Activated CD8-positive, alpha-beta T cell treated with anti-CD3 and anti-CD28 coated beads, Interleukin-2, amount 10 ng/mL, durations not matched to agents 7 days and 5 days (primary cell): ENCODE data around the gene SLC22A3. TPM values are rescaled to one million over a fixed set of nuclear protein-coding genes. Genes with fewer than 3 reads are reported as not detected.

Experiments used
- ATAC-seq: fragments of 150-1000 bp; cut with Tn5 transposase; one replicate; pipeline ENCODE4 v1.10.0; 2021; ENCODE audit warnings: moderate library complexity
- CTCF ChIA-PET: fragments of 350-600 bp; sonication (Branson Sonifier 250); formaldehyde crosslinking; loops from one replicate; lab custom pipeline; 2021; ENCODE audit warnings: antibody characterized with exemption; lab: Charles Lee
- POLR2A ChIA-PET: fragments of 350-600 bp; sonication (Branson Sonifier 250); formaldehyde crosslinking; loops from one replicate; lab custom pipeline; 2021; ENCODE audit warnings: antibody characterized with exemption; lab: Charles Lee
- DNase-seq: peaks from one replicate; pipeline ENCODE4 v3.0.0-alpha.2; 2020
- H3K27ac Mint-ChIP-seq: one replicate; pipeline ENCODE4 v1.8.0; 2021; ENCODE audit warnings: mild to moderate bottlenecking, mixed read lengths
- H3K27me3 Mint-ChIP-seq: one replicate; pipeline ENCODE4 v1.8.0; 2021; ENCODE audit warnings: low read depth, mixed read lengths
- H3K36me3 Mint-ChIP-seq: one replicate; pipeline ENCODE4 v1.8.0; 2021; ENCODE audit warnings: low read depth, mixed read lengths
- H3K4me1 Mint-ChIP-seq: one replicate; pipeline ENCODE4 v1.8.0; 2021; ENCODE audit warnings: low read depth, mixed read lengths
- H3K4me3 Mint-ChIP-seq: one replicate; pipeline ENCODE4 v1.8.0; 2021; ENCODE audit warnings: mild to moderate bottlenecking, mixed read lengths
- H3K9me3 Mint-ChIP-seq: one replicate; pipeline ENCODE4 v1.8.0; 2022; ENCODE audit warnings: mixed read lengths; ENCODE audit not compliant: insufficient read depth
- total RNA-seq, 2 experiments: library from RNA; stranded (reverse); gene quantifications; one replicate each; pipeline ENCODE4 v1.2.3, GENCODE V29; 2021

Gene SLC22A3
- total RNA-seq, 2 experiments from 2014 or later: not detected

- CTCF ChIA-PET: no interaction called here
- DNase-seq (no peak), ATAC-seq (no peak)
- Mint-ChIP-seq H3K4me1 (peaks cover 8% of the 10 kb centered on the region), H3K36me3 (no peaks in the 10 kb centered on the region), H3K4me3 (no peak overlapping the region), H3K9me3 (no peaks in the 10 kb centered on the region), H3K27me3 (peaks cover 52% of the 10 kb centered on the region), H3K27ac (no peak overlapping the region)
- POLR2A ChIA-PET: no interaction called here
Observed at GRCh38 chr6:160427312-160428068, 79.3 kb downstream of the SLC22A3 start.

- H3K9me3 Mint-ChIP-seq: no peaks in the 10 kb centered on the region
- peaks cover 8% of the 10 kb centered on the region for H3K4me1 Mint-ChIP-seq
- H3K4me3 Mint-ChIP-seq: no peak overlapping the region
- ChIA-PET CTCF (no interaction called here), POLR2A (no interaction called here)
- ATAC-seq: no peak
- no peak for DNase-seq
- no peaks in the 10 kb centered on the region for H3K36me3 Mint-ChIP-seq
- peaks cover 53% of the 10 kb centered on the region for H3K27me3 Mint-ChIP-seq
- H3K27ac Mint-ChIP-seq: no peak overlapping the region
Observed at GRCh38 chr6:160428069-160428430, 79.9 kb downstream of the SLC22A3 start.

- H3K27ac Mint-ChIP-seq: no peak overlapping the region
- ChIA-PET POLR2A (no interaction called here), CTCF (no interaction called here)
- peaks cover 8% of the 10 kb centered on the region for H3K4me1 Mint-ChIP-seq
- peaks cover 58% of the 10 kb centered on the region for H3K27me3 Mint-ChIP-seq
- H3K4me3 Mint-ChIP-seq: no peak overlapping the region
- ATAC-seq (no peak), DNase-seq (no peak)
- H3K9me3 Mint-ChIP-seq: no peaks in the 10 kb centered on the region
- no peaks in the 10 kb centered on the region for H3K36me3 Mint-ChIP-seq
Observed at GRCh38 chr6:160428818-160429619, 80.8 kb downstream of the SLC22A3 start.

- POLR2A ChIA-PET: interaction anchor here (0.7 kb wide), 1 partner anchor 74 kb away, joined by 6 read pairs; no protein-coding TSS in a partner anchor
- DNase-seq: no peak
- CTCF ChIA-PET: no interaction called here
- H3K4me1 Mint-ChIP-seq: peaks cover 8% of the 10 kb centered on the region
- H3K4me3 Mint-ChIP-seq: no peak overlapping the region
- H3K27me3 Mint-ChIP-seq: peaks cover 57% of the 10 kb centered on the region
- ATAC-seq: no peak
- no peaks in the 10 kb centered on the region for H3K9me3 Mint-ChIP-seq
- H3K36me3 Mint-ChIP-seq: no peaks in the 10 kb centered on the region
- no peak overlapping the region for H3K27ac Mint-ChIP-seq
Observed at GRCh38 chr6:160429620-160429895, 81.4 kb downstream of the SLC22A3 start.

- peaks cover 8% of the 10 kb centered on the region for H3K4me1 Mint-ChIP-seq
Observed at GRCh38 chr6:160430203-160430602, 82.0 kb downstream of the SLC22A3 start.

GRCh38 chr6:160430751-160431150, 82.6 kb downstream of the SLC22A3 start:
- H3K36me3 Mint-ChIP-seq: no peaks in the 10 kb centered on the region
- ATAC-seq: no peak
- no peak overlapping the region for H3K4me3 Mint-ChIP-seq
- H3K27me3 Mint-ChIP-seq: peaks cover 61% of the 10 kb centered on the region
- CTCF ChIA-PET: no interaction called here
- POLR2A ChIA-PET: no interaction called here
- H3K27ac Mint-ChIP-seq: no peak overlapping the region
- H3K4me1 Mint-ChIP-seq: peaks cover 12% of the 10 kb centered on the region
- DNase-seq: no peak
- no peaks in the 10 kb centered on the region for H3K9me3 Mint-ChIP-seq

More at GRCh38 chr6:160430203-160430602, 82.0 kb downstream of the SLC22A3 start:
- Mint-ChIP-seq H3K27ac (no peak overlapping the region), H3K36me3 (no peaks in the 10 kb centered on the region), H3K27me3 (peaks cover 58% of the 10 kb centered on the region), H3K4me3 (no peak overlapping the region), H3K9me3 (no peaks in the 10 kb centered on the region)
- ChIA-PET POLR2A (interaction anchor here (0.7 kb wide), 1 partner anchor 73 kb away, joined by 6 read pairs; no protein-coding TSS in a partner anchor), CTCF (no interaction called here)
- ATAC-seq: no peak
- no peak for DNase-seq

GRCh38 chr6:160431226-160431625, 83.0 kb downstream of the SLC22A3 start:
- Mint-ChIP-seq H3K36me3 (no peaks in the 10 kb centered on the region), H3K27ac (no peak overlapping the region), H3K9me3 (no peaks in the 10 kb centered on the region), H3K27me3 (peaks cover 61% of the 10 kb centered on the region), H3K4me1 (peaks cover 14% of the 10 kb centered on the region), H3K4me3 (no peak overlapping the region)
- ChIA-PET POLR2A (no interaction called here), CTCF (no interaction called here)
- ATAC-seq: no peak
- DNase-seq: no peak

GRCh38 chr6:160431791-160432404, 83.7 kb downstream of the SLC22A3 start:
- CTCF ChIA-PET: no interaction called here

GRCh38 chr6:160435935-160436334, 87.8 kb downstream of the SLC22A3 start:
- no peaks in the 10 kb centered on the region for H3K36me3 Mint-ChIP-seq
- no peaks in the 10 kb centered on the region for H3K9me3 Mint-ChIP-seq
- ATAC-seq (peak; percentile 63), DNase-seq (peak; percentile 49)
- H3K27ac Mint-ChIP-seq: no peak overlapping the region
- POLR2A ChIA-PET: no interaction called here
- no peak overlapping the region for H3K4me3 Mint-ChIP-seq
- peaks cover 52% of the 10 kb centered on the region for H3K27me3 Mint-ChIP-seq
- CTCF ChIA-PET: no interaction called here
- H3K4me1 Mint-ChIP-seq: peaks cover 11% of the 10 kb centered on the region

More at GRCh38 chr6:160431791-160432404, 83.7 kb downstream of the SLC22A3 start:
- Mint-ChIP-seq H3K4me3 (no peak overlapping the region), H3K27ac (no peak overlapping the region), H3K9me3 (no peaks in the 10 kb centered on the region), H3K36me3 (no peaks in the 10 kb centered on the region), H3K27me3 (peaks cover 60% of the 10 kb centered on the region), H3K4me1 (peaks cover 11% of the 10 kb centered on the region)
- no peak for DNase-seq
- ATAC-seq: no peak
- POLR2A ChIA-PET: no interaction called here

- no peaks in the 10 kb centered on the region for H3K36me3 Mint-ChIP-seq
- no peak for ATAC-seq
Observed at GRCh38 chr6:160437154-160437553, 89.0 kb downstream of the SLC22A3 start.

GRCh38 chr6:160437775-160438174, 89.6 kb downstream of the SLC22A3 start:
- Mint-ChIP-seq H3K4me1 (peaks cover 11% of the 10 kb centered on the region), H3K4me3 (no peak overlapping the region), H3K27me3 (peaks cover 49% of the 10 kb centered on the region), H3K9me3 (no peaks in the 10 kb centered on the region), H3K36me3 (no peaks in the 10 kb centered on the region), H3K27ac (no peak overlapping the region)
- no peak for DNase-seq
- ATAC-seq: no peak
- ChIA-PET POLR2A (no interaction called here), CTCF (no interaction called here)

More at GRCh38 chr6:160437154-160437553, 89.0 kb downstream of the SLC22A3 start:
- peaks cover 46% of the 10 kb centered on the region for H3K27me3 Mint-ChIP-seq
- no peaks in the 10 kb centered on the region for H3K9me3 Mint-ChIP-seq
- no peak overlapping the region for H3K4me3 Mint-ChIP-seq
- no peak overlapping the region for H3K27ac Mint-ChIP-seq
- ChIA-PET CTCF (no interaction called here), POLR2A (no interaction called here)
- H3K4me1 Mint-ChIP-seq: peaks cover 11% of the 10 kb centered on the region
- DNase-seq: no peak

- H3K27me3 Mint-ChIP-seq: peaks cover 45% of the 10 kb centered on the region
- H3K36me3 Mint-ChIP-seq: no peaks in the 10 kb centered on the region
- ChIA-PET POLR2A (no interaction called here), CTCF (no interaction called here)
- H3K27ac Mint-ChIP-seq: no peak overlapping the region
- H3K9me3 Mint-ChIP-seq: no peaks in the 10 kb centered on the region
- peaks cover 11% of the 10 kb centered on the region for H3K4me1 Mint-ChIP-seq
- H3K4me3 Mint-ChIP-seq: no peak overlapping the region
- DNase-seq (no peak), ATAC-seq (no peak)
Observed at GRCh38 chr6:160438481-160438880, 90.3 kb downstream of the SLC22A3 start.
